Upper lobe of right lung (tissue), 1 donor: ENCODE measurements around the gene PCBD2. TPM values are rescaled to one million over a fixed set of nuclear protein-coding genes. Genes with fewer than 3 reads are reported as not detected.
"Not testable (repeated sequence)": the region's sequence is repeated elsewhere in the genome, so short reads cannot be mapped to it uniquely, and the experiment has no call there.

Experiments used
- ATAC-seq: fragments of 200-7000 bp; cut with Tn5 transposase; one replicate; pipeline ENCODE4 v1.9.1; 2020; ENCODE audit warnings: mild to moderate bottlenecking, moderate library complexity
- DNase-seq: peaks from one replicate; pipeline ENCODE4 v3.0.0-alpha.2; 2020
- H3K27ac ChIP-seq: fragments of 200-600 bp; one replicate; pipeline ENCODE4 v1.8.0; 2022
- H3K27me3 ChIP-seq: fragments of 200-600 bp; one replicate; pipeline ENCODE4 v1.8.0; 2022; ENCODE audit warnings: mild to moderate bottlenecking
- H3K36me3 ChIP-seq: fragments of 200-600 bp; one replicate; pipeline ENCODE4 v1.8.0; 2022
- H3K4me1 ChIP-seq: fragments of 200-600 bp; one replicate; pipeline ENCODE4 v1.8.0; 2022
- H3K4me3 ChIP-seq: fragments of 200-600 bp; one replicate; pipeline ENCODE4 v1.8.0; 2022; ENCODE audit warnings: mild to moderate bottlenecking
- H3K9me3 ChIP-seq: fragments of 200-600 bp; one replicate; pipeline ENCODE4 v1.8.0; 2022
- CTCF ChIP-seq: fragments of 200-600 bp; IDR thresholded peaks from one replicate; pipeline ENCODE4 v1.8.0; 2022; ENCODE audit warnings: antibody characterized with exemption
- intact Hi-C: fragments of 100-400 bp; cut with DNase I; formaldehyde crosslinking; loops from one replicate; pipeline ENCODE4 v1.11.0; 2022
- total RNA-seq: library from RNA; stranded (reverse); fragmentation: NEBNext Ultra II Directional; extraction: Animal tissue kit (Norgen Biotek cat#: 25700); gene quantifications from one replicate; pipeline ENCODE4 v1.2.1, GENCODE V29; 2021
- donor health status: DM: no; HTN: yes; CAD: no; lungs with severe emphysema.

The PCBD2 gene
- total RNA-seq, 1 donor from 2014 or later = 11.2 TPM

- intact Hi-C loops = no loop called here
Observed at GRCh38 chr5:134975843-134976242, 70.9 kb downstream of the PCBD2 start.

GRCh38 chr5:134976841-134977240, 71.9 kb downstream of the PCBD2 start:
- Histone ChIP-seq H3K27me3 (no peaks in the 10 kb centered on the region), H3K4me3 (no peak overlapping the region), H3K36me3 (no peaks in the 10 kb centered on the region), H3K27ac (no peak overlapping the region), H3K4me1 (no peaks in the 10 kb centered on the region), H3K9me3 (peaks cover 26% of the 10 kb centered on the region)
- DNase-seq = no peak
- no peak for TF ChIP-seq CTCF
- ATAC-seq = no peak
- intact Hi-C loops = no loop called here

More at GRCh38 chr5:134975843-134976242, 70.9 kb downstream of the PCBD2 start:
- no peaks in the 10 kb centered on the region for H3K27me3 ChIP-seq
- TF ChIP-seq CTCF = no peak
- no peaks in the 10 kb centered on the region for H3K4me1 ChIP-seq
- peaks cover 17% of the 10 kb centered on the region for H3K9me3 ChIP-seq
- no peak overlapping the region for H3K4me3 ChIP-seq
- DNase-seq (no peak), ATAC-seq (no peak)
- no peak overlapping the region for H3K27ac ChIP-seq
- no peaks in the 10 kb centered on the region for H3K36me3 ChIP-seq

GRCh38 chr5:134979416-134979815, 74.5 kb downstream of the PCBD2 start:
- peaks cover 28% of the 10 kb centered on the region for H3K9me3 ChIP-seq
- ATAC-seq (no peak), DNase-seq (no peak)
- no peaks in the 10 kb centered on the region for H3K36me3 ChIP-seq
- no peak for TF ChIP-seq CTCF
- H3K27me3 ChIP-seq = no peaks in the 10 kb centered on the region
- intact Hi-C loops = no loop called here
- H3K4me3 ChIP-seq = no peak overlapping the region
- H3K27ac ChIP-seq = no peak overlapping the region
- H3K4me1 ChIP-seq = no peaks in the 10 kb centered on the region

- no peak overlapping the region for H3K27ac ChIP-seq
- H3K4me1 ChIP-seq = no peaks in the 10 kb centered on the region
- no peak for TF ChIP-seq CTCF
- intact Hi-C loops = no loop called here
- peaks cover 20% of the 10 kb centered on the region for H3K9me3 ChIP-seq
- no peak for DNase-seq
- H3K27me3 ChIP-seq = no peaks in the 10 kb centered on the region
- no peak overlapping the region for H3K4me3 ChIP-seq
- H3K36me3 ChIP-seq = no peaks in the 10 kb centered on the region
- no peak for ATAC-seq
Observed at GRCh38 chr5:134982230-134982629, 77.3 kb downstream of the PCBD2 start.

GRCh38 chr5:134989266-134989830, 84.4 kb downstream of the PCBD2 start:
- DNase-seq (no peak), ATAC-seq (no peak)
- Histone ChIP-seq H3K4me3 (no peak overlapping the region), H3K9me3 (no peaks in the 10 kb centered on the region), H3K4me1 (no peaks in the 10 kb centered on the region), H3K27ac (no peak overlapping the region), H3K27me3 (no peaks in the 10 kb centered on the region), H3K36me3 (no peaks in the 10 kb centered on the region)
- intact Hi-C loops = no loop called here
- no peak for TF ChIP-seq CTCF

- H3K4me1 ChIP-seq, H3K36me3 ChIP-seq, H3K4me3 ChIP-seq, DNase-seq, H3K27ac ChIP-seq, ATAC-seq, intact Hi-C loops, H3K27me3 ChIP-seq, H3K9me3 ChIP-seq: not testable (repeated sequence)
Observed at GRCh38 chr5:134990183-134990582, 85.3 kb downstream of the PCBD2 start.
